ENCODE results near the gene TAF4.

The TAF4 gene

DNA sequence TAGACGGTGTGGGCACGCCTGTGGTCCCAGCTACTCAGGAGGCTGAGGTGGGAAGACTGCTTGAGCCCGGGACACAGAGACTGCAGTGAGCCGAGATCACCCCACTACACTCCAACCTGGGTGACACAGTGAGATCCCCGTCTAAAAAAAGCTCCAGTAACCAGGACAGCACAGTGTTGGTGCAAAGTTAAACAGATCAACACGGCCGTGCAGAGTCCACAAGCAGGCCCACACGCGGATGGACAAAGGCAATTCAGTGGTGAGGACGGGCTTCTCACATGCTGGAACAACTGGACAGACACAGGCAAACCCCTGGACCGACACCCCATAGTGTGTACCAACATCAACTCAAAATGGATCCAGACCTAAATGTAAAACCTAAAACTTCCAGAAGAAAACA, 41.7 kb downstream of the TAF4 start:
- Histone ChIP-seq H3K4me3 (ENCODE audit: insufficient read length, low read depth) (no peak overlapping the region), H3K9ac (ENCODE audit: insufficient read length, low read depth) (no peak overlapping the region), H3K4me1 (ENCODE audit: insufficient read depth, insufficient read length) (peaks cover 36% of the 10 kb centered on the region), H3K9me3 (ENCODE audit: insufficient read depth, low read length) (no peaks in the 10 kb centered on the region), H3K27me3 (ENCODE audit: insufficient read depth, insufficient read length) (no peaks in the 10 kb centered on the region), H3K36me3 (ENCODE audit: insufficient read depth, insufficient read length, low read length) (no peaks in the 10 kb centered on the region)
- TF ChIP-seq ZNF274 (IDR thresholded peaks at IDR 0.05; ENCODE audit: low read depth, low read length) (no peak), YY1 (IDR thresholded peaks at IDR 0.05; ENCODE audit: insufficient read depth, insufficient read length) (no peak), SUZ12 (IDR thresholded peaks at IDR 0.05; ENCODE audit: extremely low read depth, insufficient read depth, insufficient read length) (no peak)
- no peak for DNase-seq (ENCODE audit: low read depth, low spot score)

DNA sequence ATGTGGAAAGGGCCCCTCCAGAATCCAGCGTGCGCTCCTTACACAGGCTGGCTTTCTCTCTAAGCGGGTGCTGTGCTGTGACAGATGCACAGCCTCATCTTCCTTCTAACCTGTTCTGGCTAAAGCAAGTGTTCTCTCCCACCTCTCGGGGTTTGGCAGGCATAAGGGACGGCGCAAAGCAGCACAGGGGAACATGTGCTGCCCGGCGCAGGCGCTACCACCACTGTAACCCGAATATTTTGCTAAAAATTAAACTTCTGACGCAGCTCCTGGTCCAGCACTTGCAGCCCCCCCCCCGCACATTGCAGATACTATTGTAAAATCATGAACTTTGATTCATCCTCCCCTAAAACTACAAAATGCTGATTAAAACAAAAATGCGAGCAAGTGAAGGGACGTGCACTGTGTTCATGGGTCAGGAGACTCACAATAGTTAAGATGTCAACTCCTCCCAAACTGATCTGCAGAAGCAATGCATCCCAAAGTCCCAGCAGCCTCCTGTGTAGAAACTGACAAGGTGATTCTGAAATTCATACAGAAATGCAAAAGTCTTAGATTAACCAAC, 43.0 kb downstream of the TAF4 start:
- Histone ChIP-seq H3K27me3 (ENCODE audit: insufficient read depth, insufficient read length) (no peaks in the 10 kb centered on the region), H3K9ac (ENCODE audit: insufficient read length, low read depth) (no peak overlapping the region), H3K36me3 (ENCODE audit: insufficient read depth, insufficient read length, low read length) (no peaks in the 10 kb centered on the region), H3K4me3 (ENCODE audit: insufficient read length, low read depth) (no peak overlapping the region), H3K4me1 (ENCODE audit: insufficient read depth, insufficient read length) (peaks cover 33% of the 10 kb centered on the region), H3K9me3 (ENCODE audit: insufficient read depth, low read length) (no peaks in the 10 kb centered on the region)
- no peak for TF ChIP-seq YY1 (IDR thresholded peaks at IDR 0.05; ENCODE audit: insufficient read depth, insufficient read length)
- DNase-seq (ENCODE audit: low read depth, low spot score) = no peak

DNA sequence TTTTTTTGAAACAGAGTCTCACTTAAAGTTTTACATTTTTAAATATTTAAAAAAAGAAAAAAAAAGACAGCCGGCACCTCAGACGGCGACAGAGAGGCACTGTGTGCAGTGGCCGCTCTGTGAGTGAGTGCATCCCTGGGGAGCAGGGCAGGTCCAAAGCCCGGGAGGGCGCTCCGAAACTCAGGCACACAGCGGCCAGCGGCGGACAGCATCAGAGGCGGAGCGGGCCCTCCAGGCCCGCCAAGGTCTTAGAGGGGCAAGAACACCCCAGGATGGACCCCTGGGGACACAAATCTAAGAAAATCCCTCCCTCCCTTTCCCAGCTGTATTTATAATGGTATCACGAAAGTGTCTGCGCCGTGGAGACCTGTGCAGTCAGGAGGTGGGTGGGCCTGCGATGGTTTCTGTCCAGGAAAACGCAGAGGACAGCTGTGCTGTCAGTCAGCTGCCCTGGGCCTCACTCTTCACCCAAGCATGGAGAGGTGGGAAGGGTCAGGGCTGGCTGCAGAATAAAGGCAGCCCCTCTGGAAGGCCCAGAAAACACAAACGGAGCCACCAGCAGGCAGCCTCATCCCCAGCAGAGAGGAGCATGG, 43.8 kb downstream of the TAF4 start:
- no peaks in the 10 kb centered on the region for H3K27me3 ChIP-seq (ENCODE audit: insufficient read depth, insufficient read length)
- H3K36me3 ChIP-seq (ENCODE audit: insufficient read depth, insufficient read length, low read length) = no peaks in the 10 kb centered on the region
- H3K4me3 ChIP-seq (ENCODE audit: insufficient read length, low read depth) = no peak overlapping the region
- no peak for DNase-seq (ENCODE audit: low read depth, low spot score)
- peaks cover 28% of the 10 kb centered on the region for H3K4me1 ChIP-seq (ENCODE audit: insufficient read depth, insufficient read length)
- H3K9ac ChIP-seq (ENCODE audit: insufficient read length, low read depth) = no peak overlapping the region
- no peaks in the 10 kb centered on the region for H3K9me3 ChIP-seq (ENCODE audit: insufficient read depth, low read length)
- no peak for TF ChIP-seq YY1 (IDR thresholded peaks at IDR 0.05; ENCODE audit: insufficient read depth, insufficient read length)
- TF ChIP-seq SUZ12 (IDR thresholded peaks at IDR 0.05; ENCODE audit: extremely low read depth, insufficient read depth, insufficient read length) = no peak
- no peak for TF ChIP-seq ZNF274 (IDR thresholded peaks at IDR 0.05; ENCODE audit: low read depth, low read length)

DNA sequence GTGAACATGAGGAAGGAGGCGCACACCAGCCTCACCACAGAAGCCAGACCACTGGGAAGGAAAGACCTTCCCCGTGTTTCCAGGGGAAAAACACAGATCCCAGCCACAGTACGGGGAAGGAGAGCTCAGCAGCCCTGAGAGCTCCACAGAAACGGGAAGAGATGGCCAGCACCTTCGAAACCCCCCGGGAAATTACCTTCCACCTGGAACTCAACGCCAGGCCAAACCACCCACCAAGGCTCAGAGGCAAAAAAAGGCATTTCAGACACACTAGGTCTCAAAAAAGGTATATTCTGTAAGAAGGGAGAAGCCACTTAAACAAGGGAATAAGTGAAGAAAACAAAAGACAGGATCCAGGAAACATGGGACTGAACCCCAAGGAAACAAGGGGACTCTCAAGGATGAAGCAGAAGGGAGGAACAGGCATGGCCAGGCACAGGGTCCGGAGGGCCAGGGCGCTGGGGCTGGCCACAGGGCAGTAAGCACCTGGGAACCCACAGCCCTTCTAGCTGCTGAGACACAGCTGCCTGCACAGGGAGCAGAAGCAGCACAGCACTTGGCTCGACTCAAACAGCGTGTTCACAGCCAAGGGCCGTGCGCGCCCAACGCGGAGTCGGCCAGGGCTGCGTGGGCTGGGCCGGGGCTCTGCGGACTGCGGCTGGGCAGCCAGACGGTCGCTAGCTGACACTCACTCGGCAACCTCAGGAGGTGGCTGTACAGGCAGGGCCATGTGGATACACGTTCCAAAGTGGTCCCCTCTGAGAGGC, 44.6 kb downstream of the TAF4 start:
- TF ChIP-seq ZNF274 (IDR thresholded peaks at IDR 0.05; ENCODE audit: low read depth, low read length) = no peak
- no peak for TF ChIP-seq SUZ12 (IDR thresholded peaks at IDR 0.05; ENCODE audit: extremely low read depth, insufficient read depth, insufficient read length)
- TF ChIP-seq YY1 (IDR thresholded peaks at IDR 0.05; ENCODE audit: insufficient read depth, insufficient read length) = no peak
- peaks cover 2% of the 10 kb centered on the region for H3K36me3 ChIP-seq (ENCODE audit: insufficient read depth, insufficient read length, low read length)
- no peak overlapping the region for H3K4me3 ChIP-seq (ENCODE audit: insufficient read length, low read depth)
- no peaks in the 10 kb centered on the region for H3K27me3 ChIP-seq (ENCODE audit: insufficient read depth, insufficient read length)
- no peak for DNase-seq (ENCODE audit: low read depth, low spot score)
- H3K4me1 ChIP-seq (ENCODE audit: insufficient read depth, insufficient read length) = peaks cover 20% of the 10 kb centered on the region
- no peaks in the 10 kb centered on the region for H3K9me3 ChIP-seq (ENCODE audit: insufficient read depth, low read length)
- peak overlapping the region; percentile 38 for H3K9ac ChIP-seq (ENCODE audit: insufficient read length, low read depth)

- Histone ChIP-seq H3K4me1 (ENCODE audit: insufficient read depth, insufficient read length) (peaks cover 17% of the 10 kb centered on the region), H3K4me3 (ENCODE audit: insufficient read length, low read depth) (no peak overlapping the region), H3K36me3 (ENCODE audit: insufficient read depth, insufficient read length, low read length) (peaks cover 4% of the 10 kb centered on the region), H3K9ac (ENCODE audit: insufficient read length, low read depth) (no peak overlapping the region), H3K27me3 (ENCODE audit: insufficient read depth, insufficient read length) (no peaks in the 10 kb centered on the region), H3K9me3 (ENCODE audit: insufficient read depth, low read length) (no peaks in the 10 kb centered on the region)
- no peak for TF ChIP-seq ZNF274 (IDR thresholded peaks at IDR 0.05; ENCODE audit: low read depth, low read length)
- no peak for TF ChIP-seq SUZ12 (IDR thresholded peaks at IDR 0.05; ENCODE audit: extremely low read depth, insufficient read depth, insufficient read length)
- no peak for TF ChIP-seq YY1 (IDR thresholded peaks at IDR 0.05; ENCODE audit: insufficient read depth, insufficient read length)
- no peak for DNase-seq (ENCODE audit: low read depth, low spot score)
Measured at GRCh38 chr20:62019881-62020492, 45.7 kb downstream of the TAF4 start.

GRCh38 chr20:62019144-62019805, 46.4 kb downstream of the TAF4 start:
- no peaks in the 10 kb centered on the region for H3K9me3 ChIP-seq (ENCODE audit: insufficient read depth, low read length)
- peaks cover 17% of the 10 kb centered on the region for H3K4me1 ChIP-seq (ENCODE audit: insufficient read depth, insufficient read length)
- no peak overlapping the region for H3K9ac ChIP-seq (ENCODE audit: insufficient read length, low read depth)
- peaks cover 6% of the 10 kb centered on the region for H3K36me3 ChIP-seq (ENCODE audit: insufficient read depth, insufficient read length, low read length)
- H3K27me3 ChIP-seq (ENCODE audit: insufficient read depth, insufficient read length) = no peaks in the 10 kb centered on the region
- H3K4me3 ChIP-seq (ENCODE audit: insufficient read length, low read depth) = no peak overlapping the region
- no peak for TF ChIP-seq YY1 (IDR thresholded peaks at IDR 0.05; ENCODE audit: insufficient read depth, insufficient read length)
- no peak for TF ChIP-seq ZNF274 (IDR thresholded peaks at IDR 0.05; ENCODE audit: low read depth, low read length)
- TF ChIP-seq SUZ12 (IDR thresholded peaks at IDR 0.05; ENCODE audit: extremely low read depth, insufficient read depth, insufficient read length) = no peak
- no peak for DNase-seq (ENCODE audit: low read depth, low spot score)

Data from NT2/D1 (cell line).